ENCODE measurements around the gene FOXC1. TPM values are rescaled to one million over a fixed set of nuclear protein-coding genes. Genes with fewer than 3 reads are reported as not detected.

The FOXC1 gene
- total RNA-seq, 1 experiment from 2014 or later = not detected

DNA sequence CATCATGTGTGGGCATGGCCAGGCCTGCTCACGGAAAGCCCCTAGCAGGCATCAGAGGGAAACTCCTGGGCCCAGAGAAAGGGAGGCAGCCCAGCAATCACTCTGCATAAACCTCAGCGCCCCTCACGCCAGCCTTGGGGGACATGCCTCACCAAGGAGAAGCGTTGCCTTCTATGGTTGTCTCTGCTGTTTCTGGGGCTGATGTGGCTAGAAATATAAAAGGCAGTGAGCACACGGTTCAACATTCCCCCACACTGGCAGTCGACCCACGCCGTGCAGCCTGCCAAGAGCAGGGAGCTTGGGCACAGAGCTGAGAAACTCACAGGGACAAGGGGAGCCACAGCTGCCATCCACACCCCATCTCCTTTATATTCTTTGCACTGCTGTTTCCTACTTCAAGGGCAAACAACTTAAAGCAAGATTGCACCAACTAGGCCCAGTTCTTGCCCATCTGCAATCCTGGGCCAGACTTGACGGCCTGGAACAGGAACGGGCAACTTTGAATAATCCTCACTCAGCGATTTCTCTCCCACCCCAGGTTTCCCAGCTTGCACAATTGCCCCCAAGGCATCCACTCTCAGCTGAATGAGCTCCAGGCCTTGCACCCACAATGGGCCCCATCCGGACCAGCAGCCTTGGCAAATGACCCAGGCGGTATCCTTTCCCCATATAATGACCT is 35.5 kb upstream of the FOXC1 start:
- no peaks in the 10 kb centered on the region for H3K79me2 ChIP-seq (ENCODE audit: insufficient read depth, low read length)
- H2BK12ac ChIP-seq (ENCODE audit: insufficient read length, low read depth, low read length) = no peak overlapping the region
- peaks cover 0 to 13% (median 2%) of the 10 kb centered on the region in 3 experiments; a peak in 2 of 7 replicates for H3K36me3 Mint-ChIP-seq (ENCODE audit: insufficient read depth in 1 of 3, low read depth in 3 of 3)
- no peak overlapping the region for H2BK5ac ChIP-seq (ENCODE audit: insufficient read length, low read length)
- peaks cover 5 to 9% of the 10 kb centered on the region in 2 experiments for H3K9me3 Mint-ChIP-seq
- no peak overlapping the region for H2AFZ ChIP-seq (ENCODE audit: low read length)
- no peak overlapping the region for H4K91ac ChIP-seq (ENCODE audit: insufficient read length, low read depth, low read length)
- no peak overlapping the region for H3T11ph ChIP-seq (ENCODE audit: low read length)
- H2BK120ac ChIP-seq (ENCODE audit: low read depth, low read length, poor library complexity, severe bottlenecking) = no peak overlapping the region
- peak overlapping the region in 1 of 2 experiments; percentile 41; a peak in 2 of 5 replicates for H3K4me3 Mint-ChIP-seq
- DNase-seq = no peak
- H3K27ac Mint-ChIP-seq = peak overlapping the region in 1 of 3 experiments; percentile 79; a peak in 1 of 7 replicates
- H2BK20ac ChIP-seq (ENCODE audit: low read depth, low read length, poor library complexity, severe bottlenecking) = no peak overlapping the region
- H3K79me1 ChIP-seq (ENCODE audit: insufficient read depth, low read depth, low read length, poor library complexity, severe bottlenecking) = no peaks in the 10 kb centered on the region
- no peak overlapping the region for H4K8ac ChIP-seq (replicated peaks; ENCODE audit: insufficient read length, low read depth, low read length)
- H3K27ac ChIP-seq (ENCODE audit: insufficient read length, low read depth, low read length) = no peak overlapping the region
- no peaks in the 10 kb centered on the region for H3K27me3 ChIP-seq (ENCODE audit: insufficient read depth, low read length)
- no peak overlapping the region for H3K14ac ChIP-seq (ENCODE audit: insufficient read depth, low read length)
- no peak overlapping the region for H4K5ac ChIP-seq (ENCODE audit: insufficient read length, low read depth, low read length)
- peaks cover 33 to 34% of the 10 kb centered on the region in 2 experiments for H3K4me1 Mint-ChIP-seq
- no peak overlapping the region for H3K23ac ChIP-seq (ENCODE audit: insufficient read length, low read depth, low read length)
- no peaks in the 10 kb centered on the region for H3K9me3 ChIP-seq (ENCODE audit: control insufficient read depth, low read depth, low read length)
- H2AK5ac ChIP-seq (ENCODE audit: insufficient read length, low read length) = no peak overlapping the region
- no peaks in the 10 kb centered on the region for H3K23me2 ChIP-seq (ENCODE audit: insufficient read length, low read depth, low read length, poor library complexity, severe bottlenecking)
- H3K4me2 ChIP-seq (ENCODE audit: insufficient read depth, insufficient read length, low read length) = no peak overlapping the region
- WGBS (ENCODE audit: extremely low coverage, insufficient read length, low lambda C conversion rate) = no CpG with 5 or more reads among the region's 13 CpGs
- no peak overlapping the region for H2BK15ac ChIP-seq (ENCODE audit: low read depth, low read length)
- no peak overlapping the region for H3K18ac ChIP-seq (ENCODE audit: insufficient read length, low read depth, low read length)
- no peaks in the 10 kb centered on the region for H3K4me1 ChIP-seq (ENCODE audit: insufficient read depth, low read length)
- H3K27me3 Mint-ChIP-seq (ENCODE audit: low read depth) = peaks cover 20% of the 10 kb centered on the region
- no peaks in the 10 kb centered on the region for H4K20me1 ChIP-seq (ENCODE audit: control insufficient read depth, insufficient read depth, insufficient read length)
- no peak overlapping the region for H3K56ac ChIP-seq (ENCODE audit: insufficient read length, low read depth, low read length)
- H3K9ac ChIP-seq (ENCODE audit: extremely low read depth, insufficient read length, low read length) = no peak overlapping the region
- no peak overlapping the region for H3K4ac ChIP-seq (ENCODE audit: low read depth, low read length)
- no peak for TF ChIP-seq CTCF (conservative IDR thresholded peaks at IDR 0.05)

Measured in H9 (cell line).